WERI-Rb-1 (cell line): Measurements from ENCODE around the gene EIF4G2.

Experiments
- DNase-seq: peaks from one replicate; pipeline ENCODE4 v3.0.0-alpha.2; 2020
- H3K27ac ChIP-seq: fragments of 250-450 bp; sonication (Bioruptor Pico); 2 replicates; pipeline ENCODE4 v1.5.1; 2020; ENCODE audit warnings: mild to moderate bottlenecking, moderate library complexity
- H3K27me3 ChIP-seq: fragments of 250-450 bp; sonication (Bioruptor Pico); 2 replicates; pipeline ENCODE4 v1.5.1; 2021; ENCODE audit warnings: mild to moderate bottlenecking, low read depth, moderate library complexity; ENCODE audit not compliant: insufficient read depth, severe bottlenecking
- H3K36me3 ChIP-seq: fragments of 250-450 bp; sonication (Bioruptor Pico); 2 replicates; pipeline ENCODE4 v1.5.1; 2020; ENCODE audit warnings: mild to moderate bottlenecking, moderate library complexity
- H3K4me3 ChIP-seq: 2 replicates; pipeline ENCODE4 v1.5.1; 2011; ENCODE audit warnings: low read depth, mild to moderate bottlenecking, control low read depth, low read length
- H3K9me3 ChIP-seq: fragments of 250-450 bp; sonication (Bioruptor Pico); 2 replicates; pipeline ENCODE4 v1.5.1; 2021; ENCODE audit warnings: mild to moderate bottlenecking, moderate library complexity; ENCODE audit not compliant: severe bottlenecking
- CTCF ChIP-seq: IDR thresholded peaks from 2 replicates; pipeline ENCODE4 v1.5.1; 2011; ENCODE audit warnings: low read depth, mild to moderate bottlenecking, control low read depth, inconsistent platforms, low read length

Gene EIF4G2

GRCh38 chr11:10797001-10797400 is 11.7 kb downstream of the EIF4G2 start:
- H3K27ac ChIP-seq = no peak overlapping the region
- no peaks in the 10 kb centered on the region for H3K27me3 ChIP-seq
- peaks cover 61% of the 10 kb centered on the region for H3K36me3 ChIP-seq
- H3K9me3 ChIP-seq = no peaks in the 10 kb centered on the region
- no peak for DNase-seq
- no peak for TF ChIP-seq CTCF
- no peak overlapping the region for H3K4me3 ChIP-seq

GRCh38 chr11:10796191-10796590 is 12.5 kb downstream of the EIF4G2 start:
- no peak overlapping the region for H3K4me3 ChIP-seq
- peaks cover 54% of the 10 kb centered on the region for H3K36me3 ChIP-seq
- no peaks in the 10 kb centered on the region for H3K9me3 ChIP-seq
- H3K27ac ChIP-seq = no peak overlapping the region
- no peaks in the 10 kb centered on the region for H3K27me3 ChIP-seq
- DNase-seq = no peak
- no peak for TF ChIP-seq CTCF

GRCh38 chr11:10793470-10794255 is 15.1 kb downstream of the EIF4G2 start:
- no peak for DNase-seq
- H3K36me3 ChIP-seq = peaks cover 29% of the 10 kb centered on the region

GRCh38 chr11:10792385-10793068 is 16.2 kb downstream of the EIF4G2 start:
- Histone ChIP-seq H3K36me3 (peaks cover 18% of the 10 kb centered on the region), H3K27ac (no peak overlapping the region), H3K4me3 (no peak overlapping the region), H3K27me3 (no peaks in the 10 kb centered on the region), H3K9me3 (no peaks in the 10 kb centered on the region)
- TF ChIP-seq CTCF = peak; percentile 99
- peak; percentile 94 for DNase-seq

More at GRCh38 chr11:10793470-10794255, 15.1 kb downstream of the EIF4G2 start:
- no peaks in the 10 kb centered on the region for H3K27me3 ChIP-seq
- H3K9me3 ChIP-seq = no peaks in the 10 kb centered on the region
- no peak for TF ChIP-seq CTCF
- no peak overlapping the region for H3K27ac ChIP-seq
- no peak overlapping the region for H3K4me3 ChIP-seq

GRCh38 chr11:10786451-10786850 is 22.3 kb downstream of the EIF4G2 start:
- Histone ChIP-seq H3K36me3 (no peaks in the 10 kb centered on the region), H3K27ac (no peak overlapping the region), H3K9me3 (no peaks in the 10 kb centered on the region), H3K27me3 (no peaks in the 10 kb centered on the region), H3K4me3 (no peak overlapping the region)
- TF ChIP-seq CTCF = no peak
- no peak for DNase-seq
